Measurements from ENCODE around the gene UNKL.
A peak's percentile ranks its signal among the peaks of the same experiment; 100 is the strongest.

Gene UNKL

GRCh38 chr16:1361685-1362360 lies 52.7 kb downstream of the UNKL start:
- no peak overlapping the region for H3K27ac ChIP-seq
- no peak for DNase-seq (ENCODE audit: low read depth, low spot score)

- no peak overlapping the region for H3K27ac ChIP-seq
- DNase-seq (ENCODE audit: low read depth, low spot score), result no peak
These were observed 56.5 kb downstream of the UNKL start for GRCh38 chr16:1357906-1358566.

GRCh38 chr16:1356061-1356900 lies 58.2 kb downstream of the UNKL start:
- DNase-seq (ENCODE audit: low read depth, low spot score), result no peak
- H3K27ac ChIP-seq, result no peak overlapping the region

GRCh38 chr16:1355591-1355990 lies 58.9 kb downstream of the UNKL start:
- H3K27ac ChIP-seq, result no peak overlapping the region
- DNase-seq (ENCODE audit: low read depth, low spot score), result no peak

GRCh38 chr16:1354815-1355540 lies 59.5 kb downstream of the UNKL start:
- H3K27ac ChIP-seq, result no peak overlapping the region
- DNase-seq (ENCODE audit: low read depth, low spot score), result no peak

GRCh38 chr16:1351582-1352362 lies 62.7 kb downstream of the UNKL start, which contains the start of the genes GNPTG and TSR3:
TSS of gene GNPTG (plus strand) at chr16:1351931. CDS start at chr16:1351966, 35 bp downstream.
TSS of gene TSR3 (minus strand) at chr16:1351878. CDS start at chr16:1351804, 74 bp downstream.
- peak within 1 kb of the TSS; percentile 14 for H3K27ac ChIP-seq

GRCh38 chr16:1351215-1351581 lies 63.3 kb downstream of the UNKL start:
- DNase-seq (ENCODE audit: low read depth, low spot score), result no peak
- H3K27ac ChIP-seq, result peak overlapping the region; percentile 5

More at GRCh38 chr16:1351582-1352362, 62.7 kb downstream of the UNKL start, which contains the start of the genes GNPTG and TSR3:
- DNase-seq (ENCODE audit: low read depth, low spot score), result peak; percentile 69

- no peak overlapping the region for H3K27ac ChIP-seq
- no peak for DNase-seq (ENCODE audit: low read depth, low spot score)
These were observed 63.8 kb downstream of the UNKL start for GRCh38 chr16:1350691-1351090.

GRCh38 chr16:1349951-1350350 lies 64.6 kb downstream of the UNKL start:
- no peak for DNase-seq (ENCODE audit: low read depth, low spot score)
- H3K27ac ChIP-seq, result no peak overlapping the region

- DNase-seq (ENCODE audit: low read depth, low spot score), result no peak
- no peak overlapping the region for H3K27ac ChIP-seq
These were observed 65.2 kb downstream of the UNKL start for GRCh38 chr16:1349351-1349750.

GRCh38 chr16:1348926-1349325 lies 65.6 kb downstream of the UNKL start:
- no peak for DNase-seq (ENCODE audit: low read depth, low spot score)
- H3K27ac ChIP-seq, result no peak overlapping the region

GRCh38 chr16:1348441-1348840 lies 66.1 kb downstream of the UNKL start:
- DNase-seq (ENCODE audit: low read depth, low spot score), result no peak
- H3K27ac ChIP-seq, result no peak overlapping the region

GRCh38 chr16:1347962-1348361 lies 66.5 kb downstream of the UNKL start:
- H3K27ac ChIP-seq, result no peak overlapping the region
- no peak for DNase-seq (ENCODE audit: low read depth, low spot score)

GRCh38 chr16:1347286-1347855 lies 67.1 kb downstream of the UNKL start:
- H3K27ac ChIP-seq, result no peak overlapping the region

GRCh38 chr16:1346422-1347285 lies 67.8 kb downstream of the UNKL start:
- DNase-seq (ENCODE audit: low read depth, low spot score), result no peak
- no peak overlapping the region for H3K27ac ChIP-seq

More at GRCh38 chr16:1347286-1347855, 67.1 kb downstream of the UNKL start:
- DNase-seq (ENCODE audit: low read depth, low spot score), result peak; percentile 22

- no peak overlapping the region for H3K27ac ChIP-seq
- no peak for DNase-seq (ENCODE audit: low read depth, low spot score)
These were observed 68.7 kb downstream of the UNKL start for GRCh38 chr16:1345651-1346421.

- no peak for DNase-seq (ENCODE audit: low read depth, low spot score)
- no peak overlapping the region for H3K27ac ChIP-seq
These were observed 69.4 kb downstream of the UNKL start for GRCh38 chr16:1345087-1345486.

All from epithelial cell of prostate (primary cell).